RKO (cell line): ENCODE data around the gene PRSS48.
"Not testable (repeated sequence)": the region's sequence is repeated elsewhere in the genome, so short reads cannot be mapped to it uniquely, and the experiment has no call there.

Experiments used
- DNase-seq: peaks from one replicate; pipeline ENCODE4 v3.0.0-alpha.2; 2016; ENCODE audit warnings: low spot score

The PRSS48 gene

DNA sequence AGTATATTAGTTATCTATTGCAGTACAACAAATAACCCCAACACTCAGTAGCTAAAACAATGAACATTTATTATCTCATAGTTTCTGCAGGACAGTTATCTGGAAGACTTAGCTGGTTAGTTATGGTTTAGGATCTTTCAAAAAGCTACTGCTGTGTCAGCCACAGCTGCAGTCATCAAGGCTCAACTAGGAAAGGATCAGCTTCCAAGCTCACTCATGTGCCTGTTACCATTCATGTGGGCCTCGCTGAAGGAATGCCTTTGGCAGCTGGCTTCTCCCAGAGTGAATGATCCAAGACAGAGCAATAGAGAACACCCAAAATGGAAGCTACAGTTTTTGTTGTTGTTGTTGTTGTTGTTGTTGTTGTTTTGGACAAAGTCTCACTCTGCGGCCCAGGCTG, 13.5 kb upstream of the PRSS48 start:
- DNase-seq, result no peak

DNA sequence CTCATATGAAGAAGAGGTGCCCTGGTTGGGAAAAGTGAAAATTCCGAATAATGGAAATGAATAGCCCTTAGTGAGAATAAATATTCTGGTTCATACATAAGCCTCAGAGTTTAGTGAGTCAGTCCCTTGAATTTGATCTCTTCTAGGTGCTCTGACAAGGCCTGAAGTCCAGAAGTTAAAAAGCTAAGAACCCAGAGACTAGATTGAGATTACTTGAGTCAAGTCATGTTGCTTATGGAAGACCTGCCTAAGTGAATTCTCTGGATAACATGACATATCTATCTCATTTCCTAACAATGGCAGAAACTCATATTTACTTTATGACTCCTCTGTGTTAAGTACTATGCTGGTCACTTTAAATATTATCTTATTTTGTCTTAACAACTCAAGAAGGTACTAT, 10.5 kb upstream of the PRSS48 start:
- DNase-seq, result no peak

DNA sequence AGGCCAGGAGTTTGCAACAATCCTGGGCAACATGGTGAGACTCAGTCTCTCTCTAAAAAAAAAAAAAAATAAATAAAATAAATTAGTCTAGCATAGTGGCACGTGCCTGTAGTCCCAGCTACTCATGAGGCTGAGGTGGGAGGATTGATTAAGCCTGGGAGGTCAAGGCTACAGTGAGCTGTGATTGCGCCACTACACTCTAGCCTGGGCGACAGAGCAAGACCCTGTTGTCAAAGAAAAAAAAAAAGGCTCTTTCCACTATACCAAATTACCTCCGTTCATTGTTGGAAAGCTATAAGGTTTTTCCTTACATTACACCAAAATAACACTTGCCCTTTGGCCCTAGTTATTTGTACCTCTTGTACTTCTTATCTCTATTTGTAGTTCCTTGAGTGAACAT, 9.9 kb upstream of the PRSS48 start:
- DNase-seq, result no peak

GRCh38 chr4:151267822-151268535, 9.0 kb upstream of the PRSS48 start:
- DNase-seq, result peak; percentile 8

DNA sequence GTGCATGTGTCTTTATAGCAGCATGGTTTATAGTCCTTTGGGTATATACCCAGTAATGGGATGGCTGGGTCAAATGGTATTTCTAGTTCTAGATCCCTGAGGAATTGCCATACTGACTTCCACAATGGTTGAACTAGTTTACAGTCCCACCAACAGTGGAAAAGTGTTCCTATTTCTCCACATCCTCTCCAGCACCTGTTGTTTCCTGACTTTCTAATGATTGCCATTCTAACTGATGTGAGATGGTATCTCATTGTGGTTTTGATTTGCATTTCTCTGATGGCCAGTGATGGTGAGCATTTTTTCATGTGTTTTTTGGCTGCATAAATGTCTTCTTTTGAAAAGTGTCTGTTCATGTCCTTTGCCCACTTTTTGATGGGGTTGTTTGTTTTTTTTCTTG, 8.1 kb upstream of the PRSS48 start:
- not testable (repeated sequence) for DNase-seq

DNA sequence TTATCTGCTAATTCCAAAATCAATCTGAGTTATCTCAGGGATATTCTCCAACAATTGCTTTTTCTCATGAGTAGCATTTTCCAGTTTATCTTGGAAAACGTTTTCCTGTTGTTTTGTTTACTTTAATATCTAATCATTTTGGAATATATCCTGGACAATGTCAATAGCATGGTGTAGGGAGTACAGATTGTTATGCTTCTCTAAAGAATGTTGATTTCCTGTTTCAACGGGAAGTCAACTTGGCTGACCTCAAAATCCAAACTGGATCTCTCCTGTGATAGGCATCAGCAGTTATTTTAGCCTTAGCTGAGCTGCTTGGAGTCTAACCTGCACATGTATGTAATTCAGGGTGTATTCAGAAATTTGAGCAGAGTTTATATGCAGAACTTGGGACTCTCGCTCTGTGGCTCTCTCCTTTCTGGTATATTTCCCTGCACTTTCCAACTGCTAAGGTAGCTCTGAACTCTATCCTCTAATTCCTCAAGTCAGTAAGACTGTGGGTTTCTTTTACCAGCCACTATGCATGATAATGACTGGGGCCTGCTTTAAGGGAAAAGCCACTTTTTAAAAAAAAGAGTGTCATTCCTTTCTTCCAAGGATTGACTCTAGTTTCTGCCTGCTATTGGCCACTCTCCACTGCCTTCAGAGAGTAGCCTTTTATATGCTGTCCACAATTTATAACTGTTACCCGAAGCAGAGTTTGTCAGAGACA, 7.7 kb downstream of the PRSS48 start:
- no peak for DNase-seq

DNA sequence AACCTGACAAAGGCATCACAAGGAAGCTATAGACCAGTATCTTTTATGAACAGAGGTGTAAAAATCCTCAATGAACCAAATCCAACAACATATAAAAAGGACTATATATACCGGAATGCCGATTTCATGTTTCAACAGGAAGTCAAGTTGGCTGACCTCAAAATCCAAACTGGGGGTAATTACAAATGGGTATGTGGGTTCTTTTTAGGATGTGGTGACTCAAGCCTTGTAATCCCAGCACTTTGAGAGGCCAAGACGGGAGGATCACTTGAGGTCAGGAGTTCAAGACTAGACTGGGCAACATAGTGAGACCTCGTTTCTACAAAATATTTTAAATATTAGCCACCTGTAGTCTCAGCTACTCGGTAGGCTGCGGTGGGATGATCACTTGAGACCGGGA, 10.4 kb downstream of the PRSS48 start:
- DNase-seq, result no peak

DNA sequence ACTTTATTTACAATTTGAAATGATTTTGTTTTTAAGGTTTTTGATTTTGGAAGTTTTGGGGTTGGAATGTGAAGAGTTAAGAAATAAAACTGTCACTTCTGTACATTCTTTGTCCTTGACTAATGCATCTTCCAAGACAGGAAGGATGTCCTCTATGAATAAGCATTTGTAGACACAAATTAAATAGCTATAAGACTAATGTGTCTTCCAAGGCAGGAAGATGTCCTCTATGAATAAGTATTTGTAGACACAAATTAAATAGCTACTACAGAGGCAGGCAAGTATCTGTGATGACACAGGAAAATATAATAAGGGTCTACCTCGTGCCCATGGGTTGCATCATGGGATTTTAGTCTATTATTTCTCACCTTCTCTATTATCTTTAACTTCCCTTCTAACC, 14.5 kb downstream of the PRSS48 start:
- DNase-seq, result peak; percentile 48

GRCh38 chr4:151292038-151292437, 15.1 kb downstream of the PRSS48 start:
- DNase-seq, result no peak

GRCh38 chr4:151294833-151295496, 18.0 kb downstream of the PRSS48 start:
- no peak for DNase-seq

DNA sequence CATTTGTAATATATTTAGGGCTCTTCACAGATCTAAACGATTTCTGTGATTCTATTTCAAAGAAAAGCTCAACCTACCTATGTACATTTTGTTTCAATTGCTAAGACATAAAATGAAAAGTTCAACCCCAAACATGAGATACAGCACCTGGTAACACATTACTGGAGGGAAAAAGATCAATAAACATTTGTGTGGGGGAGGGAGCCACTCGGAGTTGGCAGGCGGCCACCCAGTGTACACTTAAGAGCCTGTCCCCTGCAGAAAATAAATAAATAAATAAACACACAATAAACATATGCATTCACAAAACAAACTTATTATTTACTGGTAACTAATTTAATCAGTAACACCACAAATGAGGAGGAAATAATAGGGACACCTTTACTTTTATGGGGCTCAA, 19.3 kb downstream of the PRSS48 start:
- DNase-seq, result no peak

DNA sequence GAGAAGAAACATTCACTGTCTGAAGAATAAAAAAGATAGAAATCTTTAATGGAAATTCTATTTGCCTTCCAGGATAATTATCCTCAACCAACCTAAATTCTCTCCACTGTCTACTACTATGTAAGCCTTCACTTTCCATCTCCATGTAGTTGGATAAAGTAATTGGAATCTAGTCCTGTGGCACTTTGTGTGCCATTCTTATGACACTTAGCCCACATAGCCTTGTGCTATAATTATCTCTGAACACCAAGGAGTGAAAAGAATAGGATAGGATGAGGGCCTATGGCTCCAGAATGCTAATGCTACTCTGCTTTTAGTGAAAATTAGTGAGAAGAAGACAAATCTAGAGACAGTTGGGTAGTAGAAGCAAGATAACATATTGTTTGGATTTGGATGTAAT, 20.2 kb downstream of the PRSS48 start:
- no peak for DNase-seq

GRCh38 chr4:151302432-151302831, 25.5 kb downstream of the PRSS48 start:
- no peak for DNase-seq

GRCh38 chr4:151304226-151304625, 27.3 kb downstream of the PRSS48 start:
- no peak for DNase-seq

DNA sequence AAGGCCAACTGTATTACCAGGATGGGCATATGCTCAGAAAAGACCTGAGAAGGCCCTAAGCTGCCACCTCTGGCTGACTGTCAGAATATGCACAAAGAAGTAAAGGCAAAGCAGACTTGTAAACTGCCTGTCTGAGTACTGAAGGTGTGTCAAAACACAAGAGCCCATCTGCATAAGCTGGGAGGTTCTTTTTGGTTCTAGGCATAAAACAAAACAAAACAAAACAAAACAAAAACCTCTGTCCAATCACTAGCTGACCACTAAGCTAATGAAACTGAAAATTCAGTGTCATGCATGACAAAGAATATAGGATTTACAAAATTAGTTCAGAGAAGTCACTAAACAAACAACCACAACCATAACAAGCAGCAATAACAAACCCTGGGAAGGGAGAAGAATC, 27.8 kb downstream of the PRSS48 start:
- DNase-seq, result no peak

GRCh38 chr4:151310124-151310728, 33.3 kb downstream of the PRSS48 start:
- DNase-seq, result no peak

DNA sequence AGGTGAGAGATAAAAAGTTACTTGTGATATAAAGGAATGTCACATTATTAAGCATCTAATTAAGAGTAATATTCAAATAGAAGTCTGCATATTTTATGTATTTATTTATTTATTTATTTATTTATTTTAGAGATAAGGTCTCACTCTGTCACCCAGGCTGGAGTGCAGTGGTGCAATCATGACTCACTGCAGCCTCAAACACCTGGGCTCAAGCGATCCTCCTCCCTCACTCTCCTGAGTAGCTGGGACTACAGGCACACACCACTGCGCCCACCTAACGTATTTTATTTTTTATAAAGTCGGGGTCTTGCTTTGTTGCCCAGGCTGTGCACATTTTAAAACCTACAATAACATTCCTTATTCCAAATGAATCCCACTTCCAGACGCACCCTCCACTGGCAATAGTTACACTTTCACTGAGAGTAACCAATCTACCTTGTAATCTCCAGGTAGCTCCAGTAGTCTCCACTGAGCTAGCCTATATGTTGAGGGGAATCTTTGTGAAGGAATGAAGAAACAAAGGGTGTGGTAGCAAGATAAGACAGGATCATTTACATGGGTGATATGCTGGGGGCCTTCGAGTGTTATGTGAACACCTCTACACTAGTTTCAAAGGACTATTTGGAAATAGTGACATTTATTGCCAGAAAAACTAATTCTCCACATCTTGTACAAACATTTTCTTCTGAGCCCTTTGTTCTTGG, 36.5 kb downstream of the PRSS48 start:
- no peak for DNase-seq

DNA sequence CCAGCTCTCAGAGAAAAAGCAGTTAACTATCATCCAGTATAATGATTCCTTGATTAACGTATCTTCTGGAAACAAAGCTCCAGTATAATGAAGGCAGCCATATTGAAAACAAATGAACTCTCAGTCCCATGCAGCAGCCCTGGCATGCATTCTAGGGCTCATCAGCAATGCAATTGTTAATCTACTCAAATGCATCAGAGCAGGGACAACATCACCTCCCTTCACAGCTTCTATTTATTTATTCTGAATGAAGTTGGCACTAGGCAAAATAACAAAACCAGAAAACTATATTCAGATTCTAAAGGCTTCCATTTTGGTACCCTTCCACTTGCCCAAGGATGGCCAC, 37.0 kb downstream of the PRSS48 start:
- no peak for DNase-seq

GRCh38 chr4:151314479-151314878, 37.5 kb downstream of the PRSS48 start:
- no peak for DNase-seq

DNA sequence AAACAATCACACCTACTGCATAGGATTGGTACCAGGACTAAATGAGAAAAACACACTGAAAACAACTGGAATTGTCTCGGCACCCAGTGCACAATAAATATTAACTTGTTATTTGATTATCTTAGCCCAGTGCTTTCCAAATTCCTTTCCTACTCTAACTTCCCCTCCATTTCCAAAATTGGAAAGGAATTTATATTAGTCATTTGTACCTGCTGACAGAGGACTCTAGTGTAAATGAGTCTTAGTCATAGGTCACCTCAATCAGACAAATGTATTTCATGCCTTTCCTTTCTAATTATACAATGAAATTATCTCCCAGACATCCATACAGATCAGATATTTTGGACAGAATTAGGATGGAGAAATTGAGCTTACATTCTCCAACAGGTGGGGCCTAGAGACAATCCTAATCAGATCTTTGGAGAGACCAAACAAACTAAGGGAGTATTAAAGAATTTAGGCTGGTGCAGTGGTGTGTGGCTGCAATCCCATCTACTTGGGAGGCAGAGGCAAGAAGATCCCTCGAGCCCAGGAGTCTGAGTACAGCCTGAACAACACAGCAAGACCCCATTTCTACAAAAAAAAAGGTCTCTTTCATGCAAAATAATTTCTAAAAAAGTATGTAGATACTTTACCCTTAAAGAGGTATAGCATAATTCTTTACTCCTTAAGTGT, 38.4 kb downstream of the PRSS48 start:
- no peak for DNase-seq

DNA sequence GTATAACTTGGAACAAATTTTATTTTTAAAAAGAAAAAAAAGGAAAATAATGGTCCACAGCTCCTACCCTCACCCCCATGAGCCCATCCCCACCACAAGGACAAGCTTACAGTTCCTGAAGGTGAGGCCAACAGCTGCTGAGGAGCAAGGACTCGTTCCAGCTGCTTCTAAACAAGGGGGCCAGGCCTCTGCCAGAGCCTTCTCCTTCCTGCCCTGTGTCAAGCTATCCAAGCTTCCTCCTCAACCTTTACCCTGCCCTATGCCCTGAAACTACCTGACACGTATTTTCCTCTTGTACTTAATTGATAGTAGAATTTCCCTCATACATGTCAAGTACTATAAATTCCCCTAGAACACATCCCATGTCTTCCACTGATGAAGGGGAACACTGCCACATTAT, 39.7 kb downstream of the PRSS48 start:
- DNase-seq, result no peak
